HepG2 (cell line): ENCODE measurements around the gene IGFN1. TPM values are rescaled to one million over a fixed set of nuclear protein-coding genes. Genes with fewer than 3 reads are reported as not detected.

Source experiments
- ATAC-seq: fragments of 200-7000 bp; cut with Tn5 transposase; 3 replicates; pipeline ENCODE4 v1.9.1; 2020; ENCODE audit warnings: mild to moderate bottlenecking, moderate library complexity
- BruUV-seq: library from RNA; stranded (reverse); fragments of 400-500 nt; replicated peaks from 2 replicates; lab custom pipeline; 2021; lab: Mats Ljungman, UMichigan
- CTCF ChIA-PET: fragments of 300-600 bp; formaldehyde crosslinking; extraction: SDS; loops from one replicate; lab custom pipeline; 2021; ENCODE audit warnings: low total read pairs, inconsistent platforms, low intra/inter-chr PET ratio; lab: Yijun Ruan, JAX
- POLR2A ChIA-PET: fragments of 350-600 bp; sonication (Branson Sonifier 250); formaldehyde crosslinking; loops from one replicate; lab custom pipeline; 2020; ENCODE audit warnings: antibody characterized with exemption, inconsistent platforms; lab: Yijun Ruan, JAX
- DNase-seq: peaks from one replicate; pipeline ENCODE4 v3.0.0-alpha.2; 2015; ENCODE audit warnings: low spot score
- FAIRE-seq: peaks from 3 replicates; lab custom pipeline; 2011; peaks lifted over from hg19 to GRCh38; lab: Jason Lieb, UNC
- H2AFZ ChIP-seq: one replicate; pipeline ENCODE4 v1.6.1; 2011; ENCODE audit warnings: low read length, inconsistent platforms
- H3K27ac ChIP-seq: fragments of 300-600 bp; 3 replicates; pipeline ENCODE4 v1.8.0; 2011; ENCODE audit warnings: mixed run types, mild to moderate bottlenecking, mixed read lengths, low read length, inconsistent platforms; ENCODE audit not compliant: insufficient read depth; ENCODE audit errors: extremely low read length
- H3K27me3 ChIP-seq, 2 experiments: fragments of 200-600 bp in 1 of 2; 2 replicates in 1 of 2; 3 replicates in 1 of 2; pipeline versions ENCODE4 v1.6.0 to v1.8.0; 2011; ENCODE audit warnings: low read length in 2 of 2, mild to moderate bottlenecking in 2 of 2, moderate library complexity in 2 of 2, inconsistent platforms in 1 of 2; ENCODE audit not compliant: insufficient read depth in 2 of 2, control insufficient read depth in 1 of 2
- H3K36me3 ChIP-seq, 2 experiments: fragments of 200-600 bp in 1 of 2; replicated peaks in 1 of 2; 2 replicates in 1 of 2; 3 replicates in 1 of 2; pipeline versions ENCODE4 v1.5.1 to v1.8.0; 2011; ENCODE audit warnings: low read length in 2 of 2, inconsistent platforms in 1 of 2; ENCODE audit not compliant: insufficient read depth in 2 of 2, control insufficient read depth in 1 of 2
- H3K4me1 ChIP-seq: 2 replicates; pipeline ENCODE4 v1.5.1; 2012; ENCODE audit warnings: low read length, inconsistent platforms; ENCODE audit not compliant: insufficient read depth
- H3K4me2 ChIP-seq: 2 replicates; pipeline ENCODE4 v1.6.0; 2011; ENCODE audit warnings: low read depth, low read length, inconsistent platforms
- H3K4me3 ChIP-seq, 3 experiments: fragments of 200-600 bp in 1 of 3; sonication (generic), shearing (Covaris generic) in 1 of 3; replicated peaks in 1 of 3; 2 replicates each; pipeline ENCODE4 v1.5.1; 2011 to 2016; ENCODE audit warnings: low read length in 3 of 3, inconsistent platforms in 2 of 3, low read depth in 2 of 3, mild to moderate bottlenecking in 2 of 3, control low read depth in 1 of 3, mixed read lengths in 1 of 3; ENCODE audit not compliant: insufficient read depth in 1 of 3
- H3K79me2 ChIP-seq: one replicate; pipeline ENCODE4 v1.6.1; 2011; ENCODE audit warnings: low read length, inconsistent platforms; ENCODE audit not compliant: insufficient read depth
- H3K9ac ChIP-seq: 2 replicates; pipeline ENCODE4 v1.6.0; 2011; ENCODE audit warnings: mild to moderate bottlenecking, low read depth, low read length, inconsistent platforms; ENCODE audit not compliant: insufficient read depth
- H3K9me3 ChIP-seq: 2 replicates; pipeline ENCODE4 v1.5.1; 2012; ENCODE audit warnings: mild to moderate bottlenecking, low read length
- H4K20me1 ChIP-seq: 2 replicates; pipeline ENCODE4 v1.6.0; 2011; ENCODE audit warnings: inconsistent platforms, mild to moderate bottlenecking, low read length, moderate library complexity; ENCODE audit not compliant: insufficient read depth
- AGO2 ChIP-seq: fragments of 200-400 bp; formaldehyde crosslinking; optimal IDR thresholded peaks from 2 replicates; pipeline ENCODE3; 2017; ENCODE audit warnings: mild to moderate bottlenecking, low read depth, low read length, moderate library complexity
- AHR ChIP-seq: IDR thresholded peaks from 2 replicates; pipeline ENCODE4 v1.6.1; 2018; ENCODE audit warnings: missing genetic modification reagents, missing compliant biosample characterization
- EZH2 ChIP-seq: conservative IDR thresholded peaks from 2 replicates; pipeline ENCODE4 v1.6.1; 2012; ENCODE audit warnings: mild to moderate bottlenecking, low read depth, low read length, moderate library complexity
- KAT2B ChIP-seq: fragments of 150-350 bp; IDR thresholded peaks from 2 replicates; pipeline ENCODE4 v1.6.1; 2014; ENCODE audit warnings: low read depth, low read length, borderline replicate concordance
- KAT7 ChIP-seq: IDR thresholded peaks from 2 replicates; pipeline ENCODE4 v1.6.1; 2018; ENCODE audit warnings: borderline replicate concordance, missing compliant biosample characterization
- SOX13 ChIP-seq, 3 experiments: fragments of 450-650 bp in 1 of 3; sonication (generic) in 1 of 3; formaldehyde crosslinking in 1 of 3; IDR thresholded peaks in 2 of 3; conservative IDR thresholded peaks in 1 of 3; 2 replicates each; pipeline versions ENCODE4 v1.5.0 to v1.6.1; 2016 to 2020; ENCODE audit warnings: antibody characterized with exemption in 1 of 3, mild to moderate bottlenecking in 1 of 3, missing compliant biosample characterization in 1 of 3, missing genetic modification reagents in 1 of 3, moderate library complexity in 1 of 3
- ZFY ChIP-seq: sonication (generic); formaldehyde crosslinking; IDR thresholded peaks from 2 replicates; pipeline ENCODE4 v1.4.0; 2020; ENCODE audit warnings: missing genetic modification reagents
- ZKSCAN8 ChIP-seq: IDR thresholded peaks from 2 replicates; pipeline ENCODE4 v1.6.1; 2016; ENCODE audit warnings: borderline replicate concordance, missing genetic modification reagents, missing compliant biosample characterization
- ZNF33A ChIP-seq: sonication (generic); formaldehyde crosslinking; IDR thresholded peaks from 2 replicates; pipeline ENCODE4 v1.5.1; 2020; ENCODE audit warnings: missing genetic modification reagents, mild to moderate bottlenecking, moderate library complexity, borderline replicate concordance
- ZNF547 ChIP-seq: sonication (generic); formaldehyde crosslinking; IDR thresholded peaks from 2 replicates; pipeline ENCODE4 v1.5.1; 2020; ENCODE audit warnings: mild to moderate bottlenecking, missing genetic modification reagents
- ZNF652 ChIP-seq: IDR thresholded peaks from 2 replicates; pipeline ENCODE4 v1.6.1; 2016; ENCODE audit warnings: low read depth, borderline replicate concordance
- ZSCAN25 ChIP-seq: sonication (generic); formaldehyde crosslinking; IDR thresholded peaks from 2 replicates; pipeline ENCODE4 v1.8.0; 2022; ENCODE audit warnings: mild to moderate bottlenecking, missing genetic modification reagents
- WGBS: methylation state at CpG from one replicate; pipeline ENCODE4 v1.1.6; 2017; ENCODE audit warnings: low lambda C conversion rate; 5-methylcytosine and 5-hydroxymethylcytosine counted together
- in situ Hi-C: cut with HindIII; loops from 2 replicates; pipeline ENCODE4 v1.10.0; 2017; ENCODE audit warnings: low pct_unique_long_range_greater_than_20kb; ENCODE audit not compliant: extremely low pct_ligation_motif_present
- intact Hi-C: fragments of 100-400 bp; cut with micrococcal nuclease; formaldehyde crosslinking; loops from one replicate; pipeline ENCODE4 v1.10.0; 2022; ENCODE audit not compliant: unreplicated experiment
- polyA plus RNA-seq, 8 experiments: library from polyadenylated mRNA; depleted of rRNA in 3 of 8; stranded (reverse) in 7 of 8; unstranded in 1 of 8; fragments of >200 nt; fragmentation: Illumina TruSeq in 4 of 8; extraction: Trizol in 4 of 8; gene quantifications; 2 replicates each; pipeline versions ENCODE4 v1.2.1 to v1.2.3, GENCODE V29; 2011 to 2016; ENCODE audit warnings: low read depth in 4 of 8, missing spikeins in 1 of 8, mixed read lengths in 1 of 8; ENCODE audit not compliant: insufficient read depth in 1 of 8
- total RNA-seq, 5 experiments: library from RNA; depleted of rRNA; stranded (reverse); fragments of >200 nt; fragmentation: Illumina TruSeq; extraction: Trizol; gene quantifications; 2 replicates each; pipeline ENCODE4 v1.2.3, GENCODE V29; 2016; ENCODE audit warnings: low read depth in 1 of 5
- TF ChIP-seq, protein P1 (sequence below): sonication (generic); formaldehyde crosslinking; IDR thresholded peaks from 2 replicates; pipeline ENCODE4 v1.4.0; 2020; ENCODE audit warnings: missing genetic modification reagents, borderline replicate concordance
- TF ChIP-seq, protein P2 (sequence below): sonication (generic); formaldehyde crosslinking; IDR thresholded peaks from 2 replicates; pipeline ENCODE4 v1.8.0; 2022; ENCODE audit warnings: mild to moderate bottlenecking, missing genetic modification reagents, moderate library complexity
- TF ChIP-seq, protein P3 (sequence below): sonication (generic); formaldehyde crosslinking; IDR thresholded peaks from 2 replicates; pipeline ENCODE4 v1.8.0; 2022; ENCODE audit warnings: low read depth, missing genetic modification reagents
- TF ChIP-seq, protein P4 (sequence below): sonication (generic); formaldehyde crosslinking; IDR thresholded peaks from 2 replicates; pipeline ENCODE4 v1.8.1; 2023; ENCODE audit warnings: mild to moderate bottlenecking, missing genetic modification reagents, borderline replicate concordance

Gene IGFN1
- total and polyA plus RNA-seq, 2 of the 13 experiments (the other 11 are each of a cell fraction or from before 2014, with no cell fraction given) = 0.04 to 0.05 TPM

DNA sequence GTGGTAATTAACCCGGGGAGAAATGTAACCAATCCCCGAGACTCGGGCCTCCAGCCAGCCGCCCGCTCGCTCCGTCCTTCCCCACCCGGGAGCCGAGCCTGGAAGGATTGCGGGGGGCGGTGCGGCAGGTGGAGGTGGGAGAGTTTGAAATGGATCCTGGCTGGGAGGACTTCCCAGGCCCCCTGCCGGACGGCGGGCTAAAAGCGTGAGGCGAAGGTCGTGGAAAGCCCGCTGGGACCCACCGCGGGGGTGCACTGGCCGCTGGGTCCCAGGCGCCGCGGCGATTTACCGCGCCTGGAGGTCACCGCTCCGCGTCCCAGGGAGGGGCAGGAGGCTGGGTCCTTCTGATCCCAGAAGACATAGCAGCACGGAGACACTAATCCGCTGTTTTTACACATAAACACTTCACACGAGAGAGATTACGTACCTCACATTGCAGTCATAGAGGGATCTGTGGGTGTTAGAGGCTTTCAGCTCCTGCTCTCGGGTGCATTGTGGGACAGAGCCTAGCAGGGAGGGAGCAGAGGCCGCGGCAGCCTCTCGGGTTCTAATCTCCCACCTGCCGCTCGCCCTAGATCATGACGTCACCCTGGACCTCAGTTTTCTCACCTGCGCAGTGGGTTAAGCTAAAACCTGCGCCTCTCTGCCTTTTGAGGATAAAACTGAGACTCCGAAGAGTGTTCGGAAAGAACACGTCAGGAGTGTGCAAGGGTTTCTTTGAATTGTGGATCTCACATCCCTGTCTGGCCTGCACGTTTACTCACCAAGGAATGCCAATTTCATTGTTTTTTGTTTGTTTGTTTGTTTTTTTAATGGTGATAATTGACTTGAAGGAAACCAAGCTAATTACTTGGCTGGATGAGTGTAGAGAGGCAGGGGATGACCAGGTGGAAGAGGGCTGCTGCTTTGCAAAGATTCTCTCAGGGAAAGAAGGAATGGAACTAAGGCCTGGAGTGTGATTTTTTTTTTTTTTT, 19.3 kb upstream of the IGFN1 start:
- Histone ChIP-seq H4K20me1 (no peaks in the 10 kb centered on the region), H3K27me3 (no peaks in the 10 kb centered on the region; a peak in 1 of 5 replicates), H3K4me3 (peak overlapping the region; percentile 51 to 76 (median 54)), H2AFZ (no peak overlapping the region), H3K9me3 (no peaks in the 10 kb centered on the region), H3K27ac (peak overlapping the region; percentile 96), H3K79me2 (no peaks in the 10 kb centered on the region), H3K36me3 (no peaks in the 10 kb centered on the region), H3K4me1 (peaks cover 67% of the 10 kb centered on the region), H3K9ac (peak overlapping the region; percentile 81), H3K4me2 (peak overlapping the region; percentile 82)
- 6% methylated on average over 8 of the region's 48 CpGs for WGBS
- peak; percentile 65 for DNase-seq
- FAIRE-seq = no peak
- peak; percentile 65 for ATAC-seq
- CTCF ChIA-PET = interaction anchor here (2.0 kb wide), 1 partner anchor 51 kb away, joined by 6 read pairs; no protein-coding TSS in a partner anchor
- BruUV-seq = TSS peak; percentile 99
- intact Hi-C loops = loop anchor here (2.0 kb wide), 1 partner anchor 51 kb away; no protein-coding TSS in a partner anchor
- in situ Hi-C loops = no loop called here
- POLR2A ChIA-PET = interaction anchor here (1.0 to 5.0 kb wide), 4 partner anchors 12 to 234 kb away, joined by 3 to 30 read pairs (median 4); partner anchors contain the start of gene TMEM9
- TF ChIP-seq, protein P1, sequence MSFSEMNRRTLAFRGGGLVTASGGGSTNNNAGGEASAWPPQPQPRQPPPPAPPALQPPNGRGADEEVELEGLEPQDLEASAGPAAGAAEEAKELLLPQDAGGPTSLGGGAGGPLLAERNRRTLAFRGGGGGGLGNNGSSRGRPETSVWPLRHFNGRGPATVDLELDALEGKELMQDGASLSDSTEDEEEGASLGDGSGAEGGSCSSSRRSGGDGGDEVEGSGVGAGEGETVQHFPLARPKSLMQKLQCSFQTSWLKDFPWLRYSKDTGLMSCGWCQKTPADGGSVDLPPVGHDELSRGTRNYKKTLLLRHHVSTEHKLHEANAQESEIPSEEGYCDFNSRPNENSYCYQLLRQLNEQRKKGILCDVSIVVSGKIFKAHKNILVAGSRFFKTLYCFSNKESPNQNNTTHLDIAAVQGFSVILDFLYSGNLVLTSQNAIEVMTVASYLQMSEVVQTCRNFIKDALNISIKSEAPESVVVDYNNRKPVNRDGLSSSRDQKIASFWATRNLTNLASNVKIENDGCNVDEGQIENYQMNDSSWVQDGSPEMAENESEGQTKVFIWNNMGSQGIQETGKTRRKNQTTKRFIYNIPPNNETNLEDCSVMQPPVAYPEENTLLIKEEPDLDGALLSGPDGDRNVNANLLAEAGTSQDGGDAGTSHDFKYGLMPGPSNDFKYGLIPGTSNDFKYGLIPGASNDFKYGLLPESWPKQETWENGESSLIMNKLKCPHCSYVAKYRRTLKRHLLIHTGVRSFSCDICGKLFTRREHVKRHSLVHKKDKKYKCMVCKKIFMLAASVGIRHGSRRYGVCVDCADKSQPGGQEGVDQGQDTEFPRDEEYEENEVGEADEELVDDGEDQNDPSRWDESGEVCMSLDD = 0 out of 2 replicates have a peak, but pooled peaks have one; percentile 35
- TF ChIP-seq ZNF33A (no peak), ZKSCAN8 (CRISPR knock-in tag) (0 out of 2 replicates have a peak, but pooled peaks have one; percentile 11), ZSCAN25 (0 out of 2 replicates have a peak, but pooled peaks have one; percentile 12), ZNF547 (CRISPR knock-in tag) (0 out of 2 replicates have a peak, but pooled peaks have one; percentile 25), AGO2 (peak; percentile 56), KAT7 (CRISPR knock-in tag) (peak; percentile 47; the same call in 1 of the 2 replicates), SOX13 (IDR thresholded peaks at IDR 0.05) (no peak), SOX13 (CRISPR knock-in tag; conservative IDR thresholded peaks at IDR 0.05 in 1 of 2, IDR thresholded peaks at IDR 0.05 in 1 of 2) (0 out of 4 replicates have a peak, but pooled peaks of 1 of the 2 experiments have one; percentile 58), ZFY (peak; percentile 18), AHR (CRISPR knock-in tag) (no peak), KAT2B (no peak), EZH2 (no peak), ZNF652 (CRISPR knock-in tag) (no peak; the same call in 1 of the 2 replicates)
- TF ChIP-seq, protein P2, sequence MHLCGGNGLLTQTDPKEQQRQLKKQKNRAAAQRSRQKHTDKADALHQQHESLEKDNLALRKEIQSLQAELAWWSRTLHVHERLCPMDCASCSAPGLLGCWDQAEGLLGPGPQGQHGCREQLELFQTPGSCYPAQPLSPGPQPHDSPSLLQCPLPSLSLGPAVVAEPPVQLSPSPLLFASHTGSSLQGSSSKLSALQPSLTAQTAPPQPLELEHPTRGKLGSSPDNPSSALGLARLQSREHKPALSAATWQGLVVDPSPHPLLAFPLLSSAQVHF (CRISPR knock-in tag) = 0 out of 2 replicates have a peak, but pooled peaks have one; percentile 56
- TF ChIP-seq, protein P3, sequence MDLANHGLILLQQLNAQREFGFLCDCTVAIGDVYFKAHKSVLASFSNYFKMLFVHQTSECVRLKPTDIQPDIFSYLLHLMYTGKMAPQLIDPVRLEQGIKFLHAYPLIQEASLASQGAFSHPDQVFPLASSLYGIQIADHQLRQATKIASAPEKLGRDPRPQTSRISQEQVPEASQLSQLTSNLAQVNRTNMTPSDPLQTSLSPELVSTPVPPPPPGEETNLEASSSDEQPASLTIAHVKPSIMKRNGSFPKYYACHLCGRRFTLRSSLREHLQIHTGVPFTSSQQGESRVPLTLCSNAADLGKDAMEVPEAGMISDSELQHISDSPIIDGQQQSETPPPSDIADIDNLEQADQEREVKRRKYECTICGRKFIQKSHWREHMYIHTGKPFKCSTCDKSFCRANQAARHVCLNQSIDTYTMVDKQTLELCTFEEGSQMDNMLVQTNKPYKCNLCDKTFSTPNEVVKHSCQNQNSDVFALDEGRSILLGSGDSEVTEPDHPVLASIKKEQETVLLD (CRISPR knock-in tag) = no peak
- TF ChIP-seq, protein P4, sequence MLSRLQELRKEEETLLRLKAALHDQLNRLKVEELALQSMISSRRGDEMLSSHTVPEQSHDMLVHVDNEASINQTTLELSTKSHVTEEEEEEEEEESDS = 0 out of 2 replicates have a peak, but pooled peaks have one; percentile 14
